ENCODE data around the gene MAGEB17. TPM values are rescaled to one million over a fixed set of nuclear protein-coding genes. Genes with fewer than 3 reads are reported as not detected.

The MAGEB17 gene
- polyA plus RNA-seq, 1 of the 3 experiments (the other 2 are of a cell fraction), result 0.13 TPM

GRCh38 chrX:16125520-16126149 lies 41.6 kb upstream of the MAGEB17 start:
- POLR2A ChIA-PET, result no interaction called here
- Histone ChIP-seq H3K9me2 (no peaks in the 10 kb centered on the region), H3F3A (replicated peaks; ENCODE audit: insufficient read depth) (no peaks in the 10 kb centered on the region), H3K36me3 (replicated peaks in 1 of 2; ENCODE audit: control insufficient read depth in 1 of 2, insufficient read depth in 2 of 2, low read length in 1 of 2) (no peaks in the 10 kb centered on the region), H2AFZ (ENCODE audit: low read depth) (peak overlapping the region; percentile 23), H3K4me2 (peak overlapping the region; percentile 72), H3K79me2 (ENCODE audit: insufficient read depth) (no peaks in the 10 kb centered on the region), H3K9me3 (no peaks in the 10 kb centered on the region), H3K27me3 (ENCODE audit: insufficient read depth) (no peaks in the 10 kb centered on the region), H3K27ac (ENCODE audit: low read depth in 2 of 2, low read length in 1 of 2) (no peak overlapping the region), H4K20me1 (ENCODE audit: insufficient read depth) (no peaks in the 10 kb centered on the region), H3K4me3 (ENCODE audit: low read depth in 2 of 2, low read length in 1 of 2) (peak overlapping the region in 1 of 2 experiments; percentile 42; a peak in 2 of 4 replicates), H3K9ac (peak overlapping the region; percentile 27; the same call in 1 of the 2 replicates), H3K4me1 (ENCODE audit: control insufficient read depth in 1 of 2, insufficient read depth in 2 of 2, low read depth in 1 of 2, low read length in 1 of 2) (peaks cover 0 to 2% of the 10 kb centered on the region in 2 experiments; a peak in 2 of 4 replicates)
- CTCF ChIA-PET, result interaction anchor here (1.3 to 1.6 kb wide), 2 partner anchors 9 to 195 kb away, joined by 3 read pairs; no protein-coding TSS in a partner anchor
- TF ChIP-seq POLR2AphosphoS5 (IDR thresholded peaks at IDR 0.05; ENCODE audit: low read depth, low read length), result no peak
- no peak for TF ChIP-seq SMC3 (IDR thresholded peaks at IDR 0.05; ENCODE audit: low read depth, low read length)
- TF ChIP-seq TEAD4 (IDR thresholded peaks at IDR 0.05; ENCODE audit: borderline replicate concordance, insufficient read depth), result no peak
- no peak for TF ChIP-seq NFIC (IDR thresholded peaks at IDR 0.05; ENCODE audit: borderline replicate concordance)
- TF ChIP-seq RCOR1 (IDR thresholded peaks at IDR 0.05; ENCODE audit: low read length), result no peak
- TF ChIP-seq MAX (IDR thresholded peaks at IDR 0.05; ENCODE audit: low read depth), result no peak
- TF ChIP-seq EZH2phosphoT487 (IDR thresholded peaks at IDR 0.05; ENCODE audit: borderline replicate concordance, low read depth), result no peak
- no peak for TF ChIP-seq ZBTB33 (IDR thresholded peaks at IDR 0.05; ENCODE audit: borderline replicate concordance, low read depth)
- no peak for TF ChIP-seq GABPA (IDR thresholded peaks at IDR 0.05; ENCODE audit: low read depth)
- no peak for TF ChIP-seq MXI1 (IDR thresholded peaks at IDR 0.05; ENCODE audit: low read depth, low read length)
- no peak for TF ChIP-seq REST (IDR thresholded peaks at IDR 0.05; ENCODE audit: low read depth, low read length)
- no peak for TF ChIP-seq IRF3 (IDR thresholded peaks at IDR 0.05; ENCODE audit: low read depth, low read length)
- TF ChIP-seq MEF2A (IDR thresholded peaks at IDR 0.05; ENCODE audit: borderline replicate concordance, low read depth), result no peak
- TF ChIP-seq USF1 (IDR thresholded peaks at IDR 0.05; ENCODE audit: borderline replicate concordance, low read depth), result no peak
- 34% methylated on average over 5 of the region's 5 CpGs for whole genome bisulfite sequencing (ENCODE audit: low lambda C conversion rate)
- no peak for DNase-seq
